GM12801 (cell line): Measurements from ENCODE around the gene OAF.

Source experiments
- TF ChIP-seq, protein P1 (sequence below): IDR thresholded peaks from one replicate; pipeline ENCODE4 v1.5.1; 2011; ENCODE audit warnings: control low read depth; ENCODE audit not compliant: insufficient read length; ENCODE audit errors: extremely low read depth

The OAF gene

DNA sequence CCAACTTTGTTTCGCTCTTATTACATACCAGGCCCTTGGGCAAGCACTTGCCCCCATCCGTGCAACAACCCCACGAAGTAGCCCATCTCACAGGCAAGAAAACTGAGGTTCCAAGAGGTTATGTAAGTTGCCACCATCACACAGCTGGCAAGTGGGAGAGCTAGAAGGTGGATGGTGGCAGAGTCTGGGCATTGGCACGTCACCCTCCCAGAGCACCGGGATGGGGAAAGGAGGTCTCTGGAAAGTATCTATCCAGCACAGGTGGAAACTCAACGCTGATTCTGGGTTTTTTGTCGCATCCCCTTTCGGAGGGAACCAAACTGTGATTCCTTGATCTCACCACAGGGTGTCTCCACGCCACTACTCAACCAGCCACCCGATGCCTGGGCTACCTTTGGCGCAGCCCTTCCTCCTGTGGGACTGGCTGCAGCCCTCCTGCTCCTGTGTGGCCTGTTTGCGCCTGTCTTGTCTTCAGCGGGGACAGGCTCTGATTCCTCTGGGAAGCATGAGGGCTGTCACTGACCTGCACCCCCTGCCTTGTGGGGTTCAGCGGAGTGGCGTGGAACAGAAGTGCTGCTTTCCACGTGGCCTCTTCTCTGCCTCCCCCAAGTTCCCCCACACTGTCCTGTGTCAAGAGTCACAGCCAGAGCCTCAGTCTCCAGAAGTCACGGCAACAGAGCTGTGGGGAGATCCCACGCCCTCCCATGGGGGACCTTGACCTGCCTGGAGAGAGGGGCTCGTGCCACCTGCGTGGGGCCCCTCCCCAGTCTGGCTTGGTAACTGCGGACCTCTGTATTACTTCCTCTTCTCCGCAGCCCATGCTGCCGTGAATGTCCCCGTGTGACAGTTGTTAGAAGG is 38.5 kb upstream of the OAF start:
- TF ChIP-seq, protein P1, sequence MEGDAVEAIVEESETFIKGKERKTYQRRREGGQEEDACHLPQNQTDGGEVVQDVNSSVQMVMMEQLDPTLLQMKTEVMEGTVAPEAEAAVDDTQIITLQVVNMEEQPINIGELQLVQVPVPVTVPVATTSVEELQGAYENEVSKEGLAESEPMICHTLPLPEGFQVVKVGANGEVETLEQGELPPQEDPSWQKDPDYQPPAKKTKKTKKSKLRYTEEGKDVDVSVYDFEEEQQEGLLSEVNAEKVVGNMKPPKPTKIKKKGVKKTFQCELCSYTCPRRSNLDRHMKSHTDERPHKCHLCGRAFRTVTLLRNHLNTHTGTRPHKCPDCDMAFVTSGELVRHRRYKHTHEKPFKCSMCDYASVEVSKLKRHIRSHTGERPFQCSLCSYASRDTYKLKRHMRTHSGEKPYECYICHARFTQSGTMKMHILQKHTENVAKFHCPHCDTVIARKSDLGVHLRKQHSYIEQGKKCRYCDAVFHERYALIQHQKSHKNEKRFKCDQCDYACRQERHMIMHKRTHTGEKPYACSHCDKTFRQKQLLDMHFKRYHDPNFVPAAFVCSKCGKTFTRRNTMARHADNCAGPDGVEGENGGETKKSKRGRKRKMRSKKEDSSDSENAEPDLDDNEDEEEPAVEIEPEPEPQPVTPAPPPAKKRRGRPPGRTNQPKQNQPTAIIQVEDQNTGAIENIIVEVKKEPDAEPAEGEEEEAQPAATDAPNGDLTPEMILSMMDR, result no peak

DNA sequence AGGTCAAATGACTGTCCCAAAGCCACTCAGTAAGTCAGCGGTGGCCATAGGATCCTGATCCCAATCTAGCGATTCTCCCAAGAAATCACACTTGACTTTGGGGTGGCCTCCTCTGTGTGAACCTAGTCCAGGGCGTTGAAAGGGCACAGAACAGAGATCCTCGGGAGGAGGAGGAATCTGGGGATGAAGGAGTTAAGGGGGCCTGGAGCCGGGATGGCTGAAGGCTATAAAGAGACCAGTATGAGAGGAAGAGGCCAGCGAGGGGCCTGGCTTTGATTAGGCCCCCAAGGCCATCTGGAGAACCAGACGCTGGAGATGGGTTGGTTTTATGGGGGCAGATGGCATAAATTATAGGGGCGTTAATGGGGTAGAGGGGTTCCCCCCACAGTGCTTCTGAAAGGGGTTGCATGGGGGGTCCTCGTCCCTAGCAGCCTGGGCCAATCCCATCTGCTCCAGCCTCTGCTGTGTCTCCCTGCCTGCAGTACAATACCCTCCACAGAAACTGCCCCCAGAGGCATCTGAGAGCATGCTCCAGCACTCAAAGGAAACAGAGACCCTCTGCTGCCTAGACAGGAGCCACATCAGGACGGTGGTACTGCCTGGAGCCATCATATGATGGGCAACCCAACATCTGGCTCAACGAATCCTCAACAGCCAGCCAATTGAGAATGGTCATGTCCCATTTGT is 37.7 kb upstream of the OAF start:
- TF ChIP-seq, protein P1, result no peak

DNA sequence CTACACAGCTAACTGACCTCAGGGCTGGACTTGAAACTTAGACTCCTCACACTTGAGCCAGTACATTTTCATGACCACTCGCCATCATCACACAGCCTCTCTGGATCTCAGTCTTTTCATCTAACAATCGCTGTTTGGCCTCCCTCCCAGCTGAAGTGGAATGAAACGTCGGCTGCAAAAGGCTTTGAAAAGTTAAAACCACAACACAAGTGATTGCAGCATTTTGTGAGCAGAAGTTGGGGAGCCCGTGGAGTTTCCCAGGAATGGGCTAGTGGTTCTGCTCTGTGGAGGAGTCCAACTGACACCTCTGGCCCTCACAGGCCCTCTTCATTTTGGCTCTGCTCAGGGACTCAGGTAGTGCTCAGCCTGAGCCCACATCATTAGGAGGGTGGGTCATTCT is 37.0 kb upstream of the OAF start:
- TF ChIP-seq, protein P1, result no peak

DNA sequence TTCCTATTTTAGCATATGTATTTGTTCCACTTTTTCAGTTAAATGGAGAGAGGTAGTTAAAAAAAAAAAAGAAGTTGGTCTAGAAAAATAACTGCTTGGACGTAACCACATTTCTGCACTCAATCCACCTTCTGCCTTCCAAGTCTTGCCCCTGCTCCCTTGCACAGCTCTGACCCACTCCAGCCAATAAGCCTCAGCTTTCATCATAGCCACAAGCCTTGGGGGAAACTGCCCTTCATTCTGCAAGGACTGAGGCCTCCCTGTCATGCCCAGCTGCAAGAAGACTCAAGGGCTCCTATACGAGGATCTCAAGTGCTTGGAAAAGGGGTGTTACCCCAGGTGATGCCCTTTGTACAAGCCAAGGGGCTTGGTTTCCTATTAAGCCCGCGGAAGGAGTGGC is 36.0 kb upstream of the OAF start:
- TF ChIP-seq, protein P1, result no peak

DNA sequence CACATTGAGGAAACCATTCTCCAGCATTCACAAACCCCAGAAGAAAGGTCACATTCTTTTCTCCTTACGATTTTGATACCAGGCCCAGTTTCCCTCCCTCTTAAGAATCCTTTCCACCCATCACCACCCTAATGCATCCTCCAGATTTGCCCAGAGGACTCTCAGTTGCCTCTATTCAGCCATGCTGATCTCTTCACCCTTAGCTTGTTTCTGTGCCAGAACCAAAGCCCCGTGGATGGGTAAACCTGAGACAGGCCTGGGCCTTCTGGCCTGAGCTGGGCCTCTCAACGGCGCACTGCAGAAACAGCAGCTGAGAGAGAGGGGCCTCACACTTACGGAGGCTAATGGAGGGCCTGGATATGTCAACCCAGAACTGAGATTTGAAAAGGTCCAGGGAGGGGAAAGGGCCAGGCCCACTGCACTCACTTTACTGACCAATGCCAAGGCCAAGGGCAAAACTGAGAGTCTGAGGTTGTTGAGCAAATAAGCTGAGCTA is 32.2 kb upstream of the OAF start:
- TF ChIP-seq, protein P1, result no peak

DNA sequence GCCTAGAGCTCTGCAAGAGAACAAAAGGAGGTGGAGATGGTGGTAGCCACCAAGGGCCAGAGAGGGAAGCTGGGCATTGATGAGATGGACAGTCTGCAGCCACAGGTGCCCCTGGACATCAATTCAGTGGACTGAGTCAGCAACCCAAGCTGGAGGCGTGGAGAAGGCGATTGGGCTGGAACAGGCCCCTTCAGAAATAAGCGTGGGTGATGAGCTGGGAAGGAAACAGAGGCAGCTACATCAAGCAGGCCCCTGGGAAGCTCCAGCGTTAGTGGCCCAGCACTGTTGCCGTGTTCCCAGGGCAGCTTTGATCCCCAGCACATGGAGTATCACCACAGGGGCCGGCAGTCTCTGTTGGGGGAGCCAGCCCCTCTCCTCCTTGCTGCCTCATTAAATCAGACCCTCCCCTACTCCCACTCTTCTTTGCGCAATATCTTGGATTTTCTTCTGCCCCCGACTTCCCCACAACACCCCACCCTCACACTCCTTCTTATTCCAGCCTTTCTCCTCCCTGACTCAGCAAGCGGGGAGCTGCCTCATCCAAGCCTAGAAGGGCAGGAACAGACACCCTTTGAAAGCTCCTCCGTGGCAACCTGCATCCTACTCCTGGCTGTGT is 31.7 kb upstream of the OAF start:
- TF ChIP-seq, protein P1, result no peak

DNA sequence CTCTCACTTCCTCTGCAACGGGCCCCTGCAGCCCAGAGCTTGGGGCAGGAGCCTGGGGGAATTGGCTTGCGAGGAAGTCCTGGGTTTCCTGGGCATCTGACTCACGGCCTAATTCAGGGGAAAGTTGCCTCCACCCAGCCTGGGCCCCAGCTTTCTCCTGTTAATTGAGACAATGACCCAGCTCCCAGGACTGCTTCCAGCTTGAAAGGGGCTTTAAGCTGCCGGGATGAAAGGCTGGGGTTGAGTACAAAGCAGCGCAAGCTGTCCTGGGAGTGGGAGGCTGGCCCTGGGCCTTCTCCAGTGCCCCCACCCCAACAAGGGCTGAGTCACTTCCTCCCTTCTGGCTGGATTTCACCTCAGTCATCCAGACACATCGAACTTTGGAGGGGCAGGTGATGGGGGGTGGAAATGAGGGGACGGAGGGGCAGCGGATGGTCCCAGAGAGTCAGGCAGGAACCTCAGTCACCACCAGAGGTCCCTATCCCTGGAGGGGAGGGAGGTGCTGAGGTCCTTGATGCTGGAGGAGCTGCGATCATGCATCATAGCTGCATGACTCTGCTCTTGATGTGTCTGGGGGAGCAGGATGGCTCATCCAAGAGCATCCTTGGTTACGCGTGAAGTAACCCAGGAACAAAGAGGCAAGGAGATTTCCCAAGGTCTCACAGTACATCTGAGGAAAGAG is 30.1 kb upstream of the OAF start:
- TF ChIP-seq, protein P1, result no peak
